ENCODE measurements around the gene UBE2R2.
"Not testable (repeated sequence)": the region's sequence is repeated elsewhere in the genome, so short reads cannot be mapped to it uniquely, and the experiment has no call there.

UBE2R2 gene

GRCh38 chr9:33932078-33932807, 115.3 kb downstream of the UBE2R2 start:
- DNase-seq, result no peak

- no peak for DNase-seq
These were observed 117.4 kb downstream of the UBE2R2 start for GRCh38 chr9:33934188-33934878.

- no peak for DNase-seq
These were observed 123.2 kb downstream of the UBE2R2 start for GRCh38 chr9:33939924-33940874.

GRCh38 chr9:33942471-33943083, 125.6 kb downstream of the UBE2R2 start:
- no peak for DNase-seq

GRCh38 chr9:33943389-33943788, 126.4 kb downstream of the UBE2R2 start:
- DNase-seq, result no peak

- peak; percentile 9 for DNase-seq
These were observed 130.0 kb downstream of the UBE2R2 start for GRCh38 chr9:33946779-33947535.

GRCh38 chr9:33950371-33950770, 133.4 kb downstream of the UBE2R2 start:
- DNase-seq, result no peak

GRCh38 chr9:33952066-33952465, 135.1 kb downstream of the UBE2R2 start:
- DNase-seq, result no peak

- no peak for DNase-seq
These were observed 139.6 kb downstream of the UBE2R2 start for GRCh38 chr9:33956544-33956943.

- DNase-seq, result no peak
These were observed 142.8 kb downstream of the UBE2R2 start for GRCh38 chr9:33959725-33960124.

- DNase-seq, result not testable (repeated sequence)
These were observed 145.5 kb downstream of the UBE2R2 start for GRCh38 chr9:33962468-33962867.

GRCh38 chr9:33964086-33964768, 147.3 kb downstream of the UBE2R2 start:
- no peak for DNase-seq

Data from T1000 (cell line).